Endothelial cell of umbilical vein (primary cell): Measurements from ENCODE around the gene CCNC. TPM values are rescaled to one million over a fixed set of nuclear protein-coding genes. Genes with fewer than 3 reads are reported as not detected.
A peak's percentile ranks its signal among the peaks of the same experiment; 100 is the strongest.

Experiments used
- BruUV-seq: library from RNA; stranded (reverse); fragments of 400-500 nt; replicated peaks from 2 replicates; lab custom pipeline; 2021; lab: Mats Ljungman, UMichigan
- CTCF ChIA-PET: fragments of 300-600, 350-600 bp; sonication (Branson Sonifier 250); formaldehyde crosslinking; loops from one replicate; lab custom pipeline; 2021; ENCODE audit warnings: antibody characterized with exemption, inconsistent platforms; lab: Charles Lee
- POLR2A ChIA-PET: fragments of 300-600, 350-600 bp; sonication (Branson Sonifier 250); formaldehyde crosslinking; loops from one replicate; lab custom pipeline; 2021; ENCODE audit warnings: antibody characterized with exemption, inconsistent platforms; lab: Charles Lee
- DNase-seq: peaks from one replicate; pipeline ENCODE4 v3.0.0-alpha.2; 2011; ENCODE audit warnings: low read depth, low spot score
- FAIRE-seq: peaks from 2 replicates; lab custom pipeline; 2011; peaks lifted over from hg19 to GRCh38; lab: Jason Lieb, UNC
- H2AFZ ChIP-seq: 2 replicates; pipeline ENCODE4 v1.6.0; 2012; ENCODE audit warnings: low read depth, low read length, control low read depth, inconsistent platforms
- H3K27ac ChIP-seq: 2 replicates; pipeline ENCODE4 v1.5.1; 2011; ENCODE audit warnings: low read depth, mild to moderate bottlenecking, control low read depth, low read length, moderate library complexity; ENCODE audit not compliant: insufficient read depth
- H3K27me3 ChIP-seq, 2 experiments: 2 replicates each; pipeline versions ENCODE4 v1.6.0 to v1.6.1; 2011; ENCODE audit warnings: low read length in 2 of 2, mixed read lengths in 1 of 2; ENCODE audit not compliant: control insufficient read depth in 2 of 2, insufficient read depth in 2 of 2
- H3K36me3 ChIP-seq, 2 experiments: 2 replicates in 1 of 2; 3 replicates in 1 of 2; pipeline ENCODE4 v1.5.1; 2011; ENCODE audit warnings: low read length in 2 of 2, mild to moderate bottlenecking in 1 of 2, moderate library complexity in 1 of 2; ENCODE audit not compliant: control insufficient read depth in 2 of 2, insufficient read depth in 2 of 2; ENCODE audit errors: extremely low read depth in 1 of 2
- H3K4me1 ChIP-seq: 3 replicates; pipeline ENCODE4 v1.5.1; 2011; ENCODE audit warnings: mild to moderate bottlenecking, low read length; ENCODE audit not compliant: control insufficient read depth, insufficient read depth; ENCODE audit errors: extremely low read depth
- H3K4me2 ChIP-seq: 2 replicates; pipeline ENCODE4 v1.6.1; 2011; ENCODE audit warnings: low read length, control low read depth, mixed read lengths; ENCODE audit not compliant: insufficient read depth
- H3K4me3 ChIP-seq, 3 experiments: fragments of 200-600 bp in 1 of 3; sonication (generic), shearing (Covaris generic) in 1 of 3; replicated peaks in 1 of 3; 2 replicates each; pipeline ENCODE4 v1.5.1; 2011 to 2016; ENCODE audit warnings: control low read depth in 3 of 3, low read length in 3 of 3, mild to moderate bottlenecking in 2 of 3, inconsistent platforms in 1 of 3, low read depth in 1 of 3, moderate library complexity in 1 of 3; ENCODE audit not compliant: insufficient read depth in 1 of 3
- H3K79me2 ChIP-seq: 2 replicates; pipeline ENCODE4 v1.6.0; 2012; ENCODE audit warnings: low read length, inconsistent platforms; ENCODE audit not compliant: control insufficient read depth, insufficient read depth
- H3K9ac ChIP-seq: replicated peaks from 2 replicates; pipeline ENCODE3; 2011; ENCODE audit warnings: low read length, control low read depth; ENCODE audit not compliant: insufficient read depth; ENCODE audit errors: extremely low read depth
- H3K9me1 ChIP-seq: replicated peaks from 3 replicates; pipeline ENCODE4 v1.6.0; 2011; ENCODE audit warnings: mild to moderate bottlenecking, low read length; ENCODE audit not compliant: control insufficient read depth, insufficient read depth; ENCODE audit errors: extremely low read depth
- H3K9me3 ChIP-seq: replicated peaks from 2 replicates; pipeline ENCODE4 v1.5.1; 2012; ENCODE audit warnings: low read length, inconsistent platforms; ENCODE audit not compliant: control insufficient read depth, insufficient read depth
- H4K20me1 ChIP-seq: replicated peaks from 2 replicates; pipeline ENCODE3; 2011; ENCODE audit warnings: mild to moderate bottlenecking, low read length; ENCODE audit not compliant: control insufficient read depth, insufficient read depth; ENCODE audit errors: extremely low read depth
- CTCF ChIP-seq, 2 donors: IDR thresholded peaks; 1 replicate in 1 of 2; 2 replicates in 1 of 2; pipeline ENCODE4 v1.5.1; 2011; ENCODE audit warnings: low read length in 2 of 2, mild to moderate bottlenecking in 2 of 2, moderate library complexity in 2 of 2, control low read depth in 1 of 2, inconsistent platforms in 1 of 2, low read depth in 1 of 2; ENCODE audit not compliant: insufficient read depth in 1 of 2; ENCODE audit errors: extremely low read depth in 1 of 2
- EZH2 ChIP-seq: IDR thresholded peaks from 2 replicates; pipeline ENCODE4 v1.6.1; 2012; ENCODE audit warnings: borderline replicate concordance, low read depth, mild to moderate bottlenecking, moderate library complexity, low read length, inconsistent platforms; ENCODE audit not compliant: severe bottlenecking
- POLR2AphosphoS5 ChIP-seq: IDR thresholded peaks from 2 replicates; pipeline ENCODE4 v1.6.1; 2012; ENCODE audit warnings: low read depth, mild to moderate bottlenecking, control low read depth, low read length, moderate library complexity; ENCODE audit not compliant: insufficient read depth
- dilution Hi-C: fragments of 300-500 bp; cut with MboI; formaldehyde crosslinking; loops from one replicate; pipeline ENCODE4 v1.15.0; 2019; ENCODE audit warnings: low sequenced_read_pairs; ENCODE audit not compliant: extremely low pct_ligation_motif_present
- intact Hi-C: fragments of 100-400 bp; cut with micrococcal nuclease; formaldehyde crosslinking; loops from one replicate; pipeline ENCODE4 v1.10.0; 2022
- polyA plus RNA-seq, 4 experiments: library from polyadenylated mRNA; depleted of rRNA in 3 of 4; stranded (reverse) in 3 of 4; unstranded in 1 of 4; fragments of >200 nt; gene quantifications; 2 replicates each; pipeline versions ENCODE4 v1.2.1 to v1.2.3, GENCODE V29; 2011 to 2012; ENCODE audit warnings: missing spikeins in 1 of 4
- total RNA-seq: library from RNA; stranded (reverse); gene quantifications from 2 replicates; pipeline ENCODE4 v1.2.3, GENCODE V29; 2021

Gene CCNC
- total and polyA plus RNA-seq, 2 donors (not counting 3 experiments of a cell fraction or from before 2014, with no cell fraction given): 18.2 to 53.5 TPM

GRCh38 chr6:99605074-99605734 is 36.7 kb upstream of the CCNC start:
- POLR2A ChIA-PET: no interaction called here
- peak; percentile 21 for FAIRE-seq

More at GRCh38 chr6:99605074-99605734, 36.7 kb upstream of the CCNC start:
- Histone ChIP-seq H2AFZ (no peak overlapping the region), H3K27me3 (peaks cover 92 to 100% of the 10 kb centered on the region in 2 experiments), H3K36me3 (no peaks in the 10 kb centered on the region), H3K4me2 (no peak overlapping the region), H3K9ac (no peak overlapping the region), H3K4me1 (no peaks in the 10 kb centered on the region), H3K9me1 (no peaks in the 10 kb centered on the region), H3K4me3 (no peak overlapping the region), H4K20me1 (no peaks in the 10 kb centered on the region), H3K79me2 (no peaks in the 10 kb centered on the region), H3K9me3 (no peaks in the 10 kb centered on the region), H3K27ac (no peak overlapping the region)
- BruUV-seq: no TSS peak
- intact Hi-C loops (loop anchor here (2.0 to 10.0 kb wide), 2 partner anchors 84 to 860 kb away; partner anchors contain the start of gene SIM1), dilution Hi-C loops (no loop called here)
- peak; percentile 83 for TF ChIP-seq EZH2
- no peak for TF ChIP-seq POLR2AphosphoS5
- TF ChIP-seq CTCF (IDR thresholded peaks at IDR 0.05; ENCODE audit: extremely low read depth in 1 of 2, insufficient read depth in 1 of 2, low read depth in 1 of 2, low read length in 2 of 2): peak in 1 of 2 donors; percentile 16
- CTCF ChIA-PET: interaction anchor here (0.8 to 1.6 kb wide), 6 partner anchors 8 to 141 kb away, joined by 3 to 4 read pairs (median 3); no protein-coding TSS in a partner anchor
- DNase-seq: no peak
